GM23248 (cell line): ENCODE data around the gene SSTR5.

Source experiments
- EZH2 ChIP-seq: fragments of 200-600 bp; sonication (generic); IDR thresholded peaks from 2 replicates; pipeline ENCODE4 v1.6.1; 2018; ENCODE audit warnings: antibody characterized with exemption, mild to moderate bottlenecking; ENCODE audit not compliant: insufficient read depth, poor library complexity, severe bottlenecking
- EZH2phosphoT487 ChIP-seq: fragments of 200-600 bp; sonication (generic); IDR thresholded peaks from 2 replicates; pipeline ENCODE4 v1.6.1; 2018; ENCODE audit warnings: antibody characterized with exemption, moderate library complexity, mild to moderate bottlenecking, low read depth; ENCODE audit not compliant: insufficient read depth

DNA sequence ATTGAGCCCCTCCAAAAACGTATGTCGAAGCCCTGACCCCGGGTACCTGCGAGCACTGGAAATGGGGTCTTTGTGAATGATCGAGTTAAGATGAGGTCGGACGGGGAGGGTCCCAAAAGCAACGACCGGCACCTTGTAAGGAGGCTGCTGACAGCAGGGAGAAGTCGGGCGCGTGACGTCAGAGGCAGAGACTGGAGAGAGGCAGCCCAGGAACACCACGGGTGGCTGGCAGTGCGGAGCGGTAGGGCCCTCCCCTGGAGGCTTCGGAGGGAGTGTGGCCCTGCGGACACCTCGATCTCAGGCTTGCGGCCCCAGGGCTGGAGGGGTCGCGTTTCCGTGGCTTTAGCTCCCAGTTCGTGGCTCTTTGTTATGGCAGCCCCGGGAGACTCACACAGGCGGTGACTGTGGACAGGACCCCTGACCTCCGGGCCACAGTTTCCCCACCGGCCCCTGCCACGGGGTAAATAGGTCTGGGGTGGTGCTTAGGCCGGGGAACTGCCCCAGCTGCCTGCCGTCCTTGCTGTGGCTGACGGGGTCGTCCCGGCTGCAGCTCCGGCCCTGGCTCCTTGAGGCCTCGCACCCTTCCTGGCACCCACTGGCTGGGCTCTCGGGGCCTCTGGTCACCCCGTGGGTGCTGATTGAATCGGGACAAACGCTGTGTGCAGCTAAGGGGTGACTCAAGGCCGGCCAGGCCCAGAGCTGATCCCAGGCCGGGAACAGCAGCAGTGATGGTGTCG, 10.6 kb upstream of the SSTR5 start:
- TF ChIP-seq EZH2 (no peak), EZH2phosphoT487 (no peak)
